AG09309 (cell line): ENCODE data around the gene PDE10A.

Source experiments
- DNase-seq: peaks from one replicate; pipeline ENCODE4 v3.0.0-alpha.2; 2010; ENCODE audit warnings: low read depth
- H3K4me3 ChIP-seq: 2 replicates; pipeline ENCODE4 v1.5.1; 2011; ENCODE audit warnings: mild to moderate bottlenecking, low read depth, low read length, moderate library complexity; ENCODE audit not compliant: control insufficient read depth
- TF ChIP-seq, protein P1 (sequence below): IDR thresholded peaks from 2 replicates; pipeline ENCODE4 v1.5.1; 2011; ENCODE audit warnings: mild to moderate bottlenecking, low read depth, low read length, inconsistent platforms; ENCODE audit not compliant: insufficient read depth, control insufficient read depth; ENCODE audit errors: missing control alignments

The PDE10A gene

GRCh38 chr6:165292657-165293056 lies 370.4 kb downstream of the PDE10A start:
- no peak overlapping the region for H3K4me3 ChIP-seq
- TF ChIP-seq, protein P1, sequence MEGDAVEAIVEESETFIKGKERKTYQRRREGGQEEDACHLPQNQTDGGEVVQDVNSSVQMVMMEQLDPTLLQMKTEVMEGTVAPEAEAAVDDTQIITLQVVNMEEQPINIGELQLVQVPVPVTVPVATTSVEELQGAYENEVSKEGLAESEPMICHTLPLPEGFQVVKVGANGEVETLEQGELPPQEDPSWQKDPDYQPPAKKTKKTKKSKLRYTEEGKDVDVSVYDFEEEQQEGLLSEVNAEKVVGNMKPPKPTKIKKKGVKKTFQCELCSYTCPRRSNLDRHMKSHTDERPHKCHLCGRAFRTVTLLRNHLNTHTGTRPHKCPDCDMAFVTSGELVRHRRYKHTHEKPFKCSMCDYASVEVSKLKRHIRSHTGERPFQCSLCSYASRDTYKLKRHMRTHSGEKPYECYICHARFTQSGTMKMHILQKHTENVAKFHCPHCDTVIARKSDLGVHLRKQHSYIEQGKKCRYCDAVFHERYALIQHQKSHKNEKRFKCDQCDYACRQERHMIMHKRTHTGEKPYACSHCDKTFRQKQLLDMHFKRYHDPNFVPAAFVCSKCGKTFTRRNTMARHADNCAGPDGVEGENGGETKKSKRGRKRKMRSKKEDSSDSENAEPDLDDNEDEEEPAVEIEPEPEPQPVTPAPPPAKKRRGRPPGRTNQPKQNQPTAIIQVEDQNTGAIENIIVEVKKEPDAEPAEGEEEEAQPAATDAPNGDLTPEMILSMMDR, result no peak
- DNase-seq, result no peak
